Cerebellar cortex (tissue), 1 donor: ENCODE measurements around the gene SYTL2.
"Not testable (repeated sequence)": the region's sequence is repeated elsewhere in the genome, so short reads cannot be mapped to it uniquely, and the experiment has no call there.

Source experiments
- DNase-seq: peaks from one replicate; pipeline ENCODE4 v3.0.0-alpha.2; 2015; ENCODE audit warnings: low spot score

Gene SYTL2

GRCh38 chr11:85791409-85791990 is 19.4 kb downstream of the SYTL2 start:
- DNase-seq: no peak

- no peak for DNase-seq
These were observed 22.9 kb downstream of the SYTL2 start for GRCh38 chr11:85787809-85788760.

GRCh38 chr11:85787168-85787567 is 23.8 kb downstream of the SYTL2 start:
- no peak for DNase-seq

- no peak for DNase-seq
These were observed 26.3 kb downstream of the SYTL2 start for GRCh38 chr11:85784480-85785265.

GRCh38 chr11:85783758-85784157 is 27.2 kb downstream of the SYTL2 start:
- peak; percentile 73 for DNase-seq

- not testable (repeated sequence) for DNase-seq
These were observed 30.0 kb downstream of the SYTL2 start for GRCh38 chr11:85780780-85781517.

GRCh38 chr11:85779956-85780640 is 30.8 kb downstream of the SYTL2 start:
- no peak for DNase-seq

GRCh38 chr11:85777603-85777972 is 33.4 kb downstream of the SYTL2 start:
- DNase-seq: not testable (repeated sequence)

- DNase-seq: no peak
These were observed 33.9 kb downstream of the SYTL2 start for GRCh38 chr11:85776951-85777602.

- no peak for DNase-seq
These were observed 36.5 kb downstream of the SYTL2 start for GRCh38 chr11:85774256-85775101.

- DNase-seq: no peak
These were observed 38.2 kb downstream of the SYTL2 start for GRCh38 chr11:85772695-85773094.

GRCh38 chr11:85771568-85771967 is 39.4 kb downstream of the SYTL2 start:
- no peak for DNase-seq

GRCh38 chr11:85769771-85770170 is 41.2 kb downstream of the SYTL2 start:
- no peak for DNase-seq

- no peak for DNase-seq
These were observed 42.3 kb downstream of the SYTL2 start for GRCh38 chr11:85768473-85769146.

- DNase-seq: no peak
These were observed 43.5 kb downstream of the SYTL2 start for GRCh38 chr11:85767246-85767945.

GRCh38 chr11:85766721-85767161 is 44.2 kb downstream of the SYTL2 start:
- DNase-seq: no peak

- DNase-seq: no peak
These were observed 46.1 kb downstream of the SYTL2 start for GRCh38 chr11:85764796-85765195.

- no peak for DNase-seq
These were observed 48.7 kb downstream of the SYTL2 start for GRCh38 chr11:85762226-85762625.

GRCh38 chr11:85759915-85760314 is 51.0 kb downstream of the SYTL2 start:
- no peak for DNase-seq
